PC-3 (cell line): ENCODE data around the gene SRGN.

Source experiments
- EZH2 ChIP-seq: fragments of 300-600 bp; sonication (generic); IDR thresholded peaks from one replicate; pipeline ENCODE4 v1.6.1; 2017; ENCODE audit warnings: antibody characterized with exemption, mild to moderate bottlenecking, low read length; ENCODE audit not compliant: unreplicated experiment
- EZH2phosphoT487 ChIP-seq: fragments of 300-600 bp; sonication (generic); IDR thresholded peaks from 2 replicates; pipeline ENCODE4 v1.6.1; 2018; ENCODE audit warnings: mild to moderate bottlenecking, antibody characterized with exemption, low read length, borderline replicate concordance
- TF ChIP-seq, protein P1 (sequence below): fragments of 300-600 bp; sonication (generic); conservative IDR thresholded peaks from 2 replicates; pipeline ENCODE4 v1.5.1; 2017; ENCODE audit warnings: antibody characterized with exemption, low read depth, mild to moderate bottlenecking, low read length

DNA sequence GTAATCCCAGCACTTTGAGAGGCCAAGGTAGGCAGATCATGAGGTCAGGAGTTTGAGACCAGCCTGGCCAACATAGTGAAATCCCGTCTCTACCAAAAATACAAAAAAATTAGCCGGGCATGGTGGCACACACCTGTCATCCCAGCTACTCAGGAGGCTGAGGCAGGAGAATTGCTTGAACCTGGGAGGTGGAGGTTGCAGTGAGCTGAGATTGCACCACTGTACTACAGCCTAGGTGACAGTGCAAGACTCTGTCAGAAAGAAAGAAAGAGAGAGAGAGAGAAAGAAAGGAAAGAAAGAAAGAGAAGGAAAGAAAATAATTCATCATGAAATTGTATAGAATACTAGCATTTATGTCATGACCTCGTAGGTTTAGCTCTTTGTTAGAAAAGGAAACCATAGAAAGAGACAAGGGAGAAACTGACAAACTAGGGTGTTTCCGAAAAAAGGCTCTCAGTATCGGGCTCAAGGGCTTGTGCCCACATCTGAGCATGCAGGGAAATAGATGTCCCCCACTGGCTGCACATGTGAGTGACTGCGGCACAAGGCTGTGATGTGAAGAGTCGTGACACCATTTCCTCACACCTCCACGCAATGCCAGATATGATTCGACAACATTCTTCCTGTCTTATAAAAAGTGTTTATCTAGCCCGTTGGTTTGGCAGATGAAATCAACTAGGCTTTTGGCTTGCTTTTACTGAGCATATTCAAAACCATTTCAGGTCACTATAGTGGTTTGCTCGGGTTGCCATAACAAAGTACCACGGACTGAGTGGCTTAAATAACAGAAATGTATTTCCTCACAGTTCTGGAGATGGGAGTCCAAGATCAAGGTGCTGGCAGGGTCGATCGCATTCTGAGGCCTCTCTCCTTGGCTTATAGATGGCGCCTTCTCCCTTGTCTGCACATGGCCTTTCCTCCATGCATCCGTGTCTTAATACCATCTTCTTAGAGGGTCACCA, 2.0 kb downstream of the SRGN start:
- TF ChIP-seq, protein P1, sequence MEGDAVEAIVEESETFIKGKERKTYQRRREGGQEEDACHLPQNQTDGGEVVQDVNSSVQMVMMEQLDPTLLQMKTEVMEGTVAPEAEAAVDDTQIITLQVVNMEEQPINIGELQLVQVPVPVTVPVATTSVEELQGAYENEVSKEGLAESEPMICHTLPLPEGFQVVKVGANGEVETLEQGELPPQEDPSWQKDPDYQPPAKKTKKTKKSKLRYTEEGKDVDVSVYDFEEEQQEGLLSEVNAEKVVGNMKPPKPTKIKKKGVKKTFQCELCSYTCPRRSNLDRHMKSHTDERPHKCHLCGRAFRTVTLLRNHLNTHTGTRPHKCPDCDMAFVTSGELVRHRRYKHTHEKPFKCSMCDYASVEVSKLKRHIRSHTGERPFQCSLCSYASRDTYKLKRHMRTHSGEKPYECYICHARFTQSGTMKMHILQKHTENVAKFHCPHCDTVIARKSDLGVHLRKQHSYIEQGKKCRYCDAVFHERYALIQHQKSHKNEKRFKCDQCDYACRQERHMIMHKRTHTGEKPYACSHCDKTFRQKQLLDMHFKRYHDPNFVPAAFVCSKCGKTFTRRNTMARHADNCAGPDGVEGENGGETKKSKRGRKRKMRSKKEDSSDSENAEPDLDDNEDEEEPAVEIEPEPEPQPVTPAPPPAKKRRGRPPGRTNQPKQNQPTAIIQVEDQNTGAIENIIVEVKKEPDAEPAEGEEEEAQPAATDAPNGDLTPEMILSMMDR, result no peak
- TF ChIP-seq EZH2 (no peak), EZH2phosphoT487 (no peak)
